HEK293T (cell line): ENCODE measurements around the gene CBFA2T3.

Experiments
- CTCF ChIA-PET: fragments of 350-600 bp; formaldehyde crosslinking; extraction: SDS; loops from one replicate; lab custom pipeline; 2021; ENCODE audit warnings: antibody characterized with exemption, inconsistent platforms; lab: Yijun Ruan, JAX
- POLR2A ChIA-PET: fragments of 350-600 bp; formaldehyde crosslinking; extraction: SDS; loops from one replicate; lab custom pipeline; 2020; ENCODE audit warnings: antibody characterized with exemption, inconsistent platforms; lab: Yijun Ruan, JAX
- DNase-seq: peaks from one replicate; pipeline ENCODE4 v3.0.0; 2012; ENCODE audit warnings: mixed read lengths; ENCODE audit errors: extremely low spot score
- ARNT ChIP-seq: fragments of 450-650 bp; IDR thresholded peaks from 2 replicates; pipeline ENCODE4 v1.6.1; 2017; ENCODE audit warnings: mild to moderate bottlenecking
- BHLHE40 ChIP-seq: fragments of 450-650 bp; IDR thresholded peaks from 2 replicates; pipeline ENCODE4 v1.6.1; 2016; ENCODE audit warnings: mild to moderate bottlenecking, moderate library complexity, borderline replicate concordance
- CTBP1 ChIP-seq: fragments of 450-650 bp; IDR thresholded peaks from 2 replicates; pipeline ENCODE4 v1.6.1; 2016; ENCODE audit warnings: borderline replicate concordance
- ELF4 ChIP-seq: fragments of 450-650 bp; IDR thresholded peaks from 2 replicates; pipeline ENCODE4 v1.6.1; 2017; ENCODE audit warnings: antibody characterized with exemption
- FOXA1 ChIP-seq: fragments of 450-650 bp; IDR thresholded peaks from 2 replicates; pipeline ENCODE4 v1.6.1; 2016; ENCODE audit warnings: mild to moderate bottlenecking
- FOXK2 ChIP-seq: fragments of 450-650 bp; IDR thresholded peaks from 2 replicates; pipeline ENCODE4 v1.6.1; 2016; ENCODE audit warnings: mild to moderate bottlenecking
- FOXM1 ChIP-seq: fragments of 450-650 bp; IDR thresholded peaks from 2 replicates; pipeline ENCODE4 v1.6.1; 2017; ENCODE audit warnings: mild to moderate bottlenecking, borderline replicate concordance
- HDGF ChIP-seq: fragments of 450-650 bp; IDR thresholded peaks from 2 replicates; pipeline ENCODE4 v1.6.1; 2017; ENCODE audit warnings: antibody characterized with exemption, borderline replicate concordance
- L3MBTL2 ChIP-seq: fragments of 450-650 bp; conservative IDR thresholded peaks from 2 replicates; pipeline ENCODE4 v1.6.1; 2016; ENCODE audit warnings: mild to moderate bottlenecking
- LEF1 ChIP-seq: fragments of 450-650 bp; IDR thresholded peaks from 2 replicates; pipeline ENCODE4 v1.6.1; 2017; ENCODE audit warnings: mild to moderate bottlenecking, borderline replicate concordance
- NFRKB ChIP-seq: fragments of 450-650 bp; IDR thresholded peaks from 2 replicates; pipeline ENCODE4 v1.6.1; 2016; ENCODE audit warnings: mild to moderate bottlenecking, moderate library complexity
- SP1 ChIP-seq: fragments of 450-650 bp; IDR thresholded peaks from 2 replicates; pipeline ENCODE4 v1.6.1; 2017
- SUZ12 ChIP-seq: fragments of 450-650 bp; IDR thresholded peaks from 2 replicates; pipeline ENCODE4 v1.6.1; 2016; ENCODE audit warnings: mild to moderate bottlenecking
- TARDBP ChIP-seq: fragments of 450-650 bp; IDR thresholded peaks from 2 replicates; pipeline ENCODE4 v1.6.1; 2016
- ZNF384 ChIP-seq: fragments of 450-650 bp; IDR thresholded peaks from 2 replicates; pipeline ENCODE4 v1.6.1; 2016
- TF ChIP-seq, protein P1 (sequence below): fragments of 450-650 bp; IDR thresholded peaks from 2 replicates; pipeline ENCODE4 v1.6.1; 2016

Gene CBFA2T3

DNA sequence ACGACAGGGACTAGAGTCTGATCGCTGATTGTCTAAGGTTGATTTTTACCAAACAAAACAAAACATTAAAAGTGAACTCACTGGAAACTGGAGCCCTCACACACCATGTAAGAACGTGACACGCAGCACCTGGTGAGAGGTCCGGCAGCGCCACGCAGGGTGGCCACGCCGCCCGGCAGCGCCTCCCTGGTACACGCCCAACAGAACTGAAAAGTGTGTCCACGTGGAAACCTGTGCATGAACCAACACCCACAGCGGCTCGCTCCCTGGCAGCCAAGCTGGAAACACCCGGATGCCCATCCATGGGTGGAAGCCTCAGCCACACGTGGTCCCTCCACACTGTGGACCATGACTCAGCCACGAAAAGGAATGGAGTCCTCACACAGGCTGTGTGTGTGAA lies 129.4 kb downstream of the CBFA2T3 start:
- DNase-seq, result no peak
- TF ChIP-seq ELF4 (no peak), HDGF (no peak)
- CTCF ChIA-PET, result no interaction called here
- POLR2A ChIA-PET, result interaction anchor here (2.0 kb wide), 1 partner anchor 9 kb away, joined by 5 read pairs; the partner anchor contains the start of genes GALNS and TRAPPC2L

DNA sequence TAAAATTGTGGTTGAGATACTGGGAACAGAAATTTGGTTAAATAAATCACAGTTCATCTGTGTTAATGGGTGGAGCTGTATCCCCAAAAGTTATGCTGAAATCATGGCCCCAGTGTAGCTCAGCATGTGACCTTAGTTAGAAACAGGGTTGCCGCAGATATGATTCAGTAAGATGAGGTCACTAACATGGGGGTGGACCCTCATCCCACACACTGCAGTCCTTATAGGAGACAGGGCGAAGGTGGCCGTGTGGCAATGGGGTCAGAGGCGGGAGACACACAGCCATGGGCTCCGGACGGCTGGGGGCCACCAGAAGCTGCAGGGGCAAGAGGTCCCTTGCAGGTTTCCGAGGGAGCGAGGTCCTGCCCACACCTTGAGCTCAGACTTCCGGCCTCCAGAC lies 130.9 kb downstream of the CBFA2T3 start:
- ChIA-PET POLR2A (interaction anchor here (2.0 kb wide), 1 partner anchor 11 kb away, joined by 5 read pairs; the partner anchor contains the start of genes GALNS and TRAPPC2L), CTCF (no interaction called here)
- no peak for DNase-seq
- TF ChIP-seq BHLHE40, result no peak
- no peak for TF ChIP-seq SP1
- no peak for TF ChIP-seq HDGF
- TF ChIP-seq LEF1, result no peak
- no peak for TF ChIP-seq L3MBTL2
- no peak for TF ChIP-seq ELF4
- no peak for TF ChIP-seq ARNT
- TF ChIP-seq TARDBP, result no peak
- TF ChIP-seq NFRKB, result no peak
- no peak for TF ChIP-seq FOXK2
- TF ChIP-seq ZNF384, result no peak

DNA sequence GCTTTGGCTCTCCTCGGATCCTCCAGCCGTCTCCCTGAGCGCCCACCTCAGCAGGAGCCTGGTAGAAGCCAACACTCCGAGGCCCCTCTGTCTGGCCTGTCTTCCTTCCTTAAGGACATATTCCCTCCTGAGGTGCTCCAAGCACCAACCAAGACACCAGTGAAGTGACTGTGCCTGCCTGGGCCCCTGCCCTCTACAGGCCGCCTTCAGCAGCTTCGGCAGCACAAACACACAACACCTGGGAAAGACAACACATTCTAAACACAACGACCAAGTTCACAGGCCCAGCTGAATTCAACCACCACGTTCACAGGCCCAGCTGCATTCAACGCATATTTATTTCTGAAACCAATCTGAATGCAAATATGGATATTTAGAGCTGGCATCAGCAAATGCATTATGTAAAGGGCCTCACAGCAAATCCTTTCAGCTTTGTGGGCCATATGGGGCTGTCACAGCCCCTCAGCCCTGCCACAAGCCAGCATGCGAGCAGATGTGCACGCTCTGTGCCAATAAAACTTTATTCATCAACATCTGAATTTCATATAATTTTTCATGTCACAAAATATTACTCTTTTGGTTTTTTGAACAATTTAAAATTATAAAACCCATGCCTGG lies 132.5 kb downstream of the CBFA2T3 start:
- ChIA-PET POLR2A (no interaction called here), CTCF (no interaction called here)
- DNase-seq, result no peak
- no peak for TF ChIP-seq FOXM1
- no peak for TF ChIP-seq SUZ12
- TF ChIP-seq BHLHE40, result no peak
- TF ChIP-seq LEF1, result no peak

DNA sequence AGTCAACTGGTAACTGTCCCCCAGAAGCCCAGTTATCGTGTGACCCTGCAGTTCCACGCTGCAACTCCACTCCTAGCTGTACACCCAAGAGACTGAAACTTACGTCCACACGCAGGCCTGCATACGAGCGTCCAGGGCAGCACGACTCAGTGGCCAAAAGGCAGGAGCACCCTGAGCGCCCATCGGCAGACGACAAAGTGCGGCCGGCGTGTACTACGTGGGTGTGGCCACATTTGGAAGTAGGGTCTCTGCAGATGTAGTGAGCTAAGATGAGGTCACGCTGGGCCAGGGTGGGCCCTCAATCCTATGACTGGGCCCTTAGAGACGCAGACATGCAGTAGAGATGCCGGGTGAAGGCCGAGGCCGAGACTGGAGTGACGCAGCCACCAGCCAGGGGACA lies 133.8 kb downstream of the CBFA2T3 start:
- TF ChIP-seq SUZ12, result no peak
- TF ChIP-seq ELF4, result no peak
- TF ChIP-seq FOXM1, result no peak
- ChIA-PET POLR2A (no interaction called here), CTCF (no interaction called here)
- no peak for DNase-seq

DNA sequence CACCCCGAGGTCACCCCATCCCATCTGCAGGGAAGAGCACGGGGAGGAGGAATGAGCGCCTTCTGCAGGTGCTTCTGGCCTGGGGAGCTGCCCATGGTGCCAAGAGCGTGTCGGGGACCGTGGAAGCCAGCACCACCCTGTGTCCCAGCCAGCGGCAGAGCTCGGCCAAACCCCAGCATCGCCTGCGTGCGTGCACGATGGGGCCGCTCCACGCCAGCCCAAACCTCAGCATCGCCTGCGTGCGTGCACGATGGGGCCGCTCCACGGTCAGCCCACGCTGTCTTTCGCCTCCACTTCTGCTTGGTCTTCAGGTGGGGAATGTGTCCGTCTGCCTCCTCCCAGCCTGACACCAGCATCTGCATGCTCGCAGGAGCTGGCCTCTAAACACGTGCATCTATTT lies 134.2 kb downstream of the CBFA2T3 start:
- ChIA-PET POLR2A (no interaction called here), CTCF (no interaction called here)
- DNase-seq, result no peak
- TF ChIP-seq BHLHE40, result no peak
- no peak for TF ChIP-seq FOXK2
- TF ChIP-seq FOXM1, result no peak
- TF ChIP-seq ARNT, result no peak
- TF ChIP-seq LEF1, result no peak
- no peak for TF ChIP-seq SP1
- TF ChIP-seq ZNF384, result no peak
- no peak for TF ChIP-seq HDGF
- no peak for TF ChIP-seq TARDBP

DNA sequence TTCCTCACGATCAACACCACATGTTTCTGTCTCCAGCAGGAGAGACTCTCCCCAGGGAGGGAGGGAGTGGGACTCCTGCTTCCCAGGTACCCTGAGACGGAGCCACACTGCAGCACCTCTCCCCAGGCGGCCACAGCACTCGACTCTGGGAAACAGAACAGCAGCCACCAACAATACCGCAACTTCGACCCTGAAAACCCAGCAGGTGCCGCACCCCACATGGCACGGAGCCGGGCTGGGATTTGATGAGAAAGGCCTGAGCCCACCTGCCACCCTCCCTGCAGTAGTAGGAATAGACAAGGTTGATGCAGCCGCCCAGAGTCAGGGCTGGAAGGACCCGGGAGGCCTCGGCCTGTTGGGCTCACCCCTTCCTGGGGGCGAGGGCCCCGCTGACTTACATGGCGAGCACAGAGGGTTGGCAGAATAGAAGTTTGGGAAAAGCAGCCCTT lies 134.7 kb downstream of the CBFA2T3 start:
- POLR2A ChIA-PET, result no interaction called here
- no peak for TF ChIP-seq NFRKB
- no peak for TF ChIP-seq FOXK2
- no peak for TF ChIP-seq SP1
- no peak for TF ChIP-seq ZNF384
- TF ChIP-seq ARNT, result no peak
- no peak for TF ChIP-seq FOXA1
- TF ChIP-seq HDGF, result no peak
- no peak for TF ChIP-seq TARDBP
- TF ChIP-seq LEF1, result no peak
- TF ChIP-seq L3MBTL2, result no peak
- TF ChIP-seq FOXM1, result no peak
- no peak for TF ChIP-seq ELF4
- no peak for TF ChIP-seq BHLHE40
- TF ChIP-seq, protein P1, sequence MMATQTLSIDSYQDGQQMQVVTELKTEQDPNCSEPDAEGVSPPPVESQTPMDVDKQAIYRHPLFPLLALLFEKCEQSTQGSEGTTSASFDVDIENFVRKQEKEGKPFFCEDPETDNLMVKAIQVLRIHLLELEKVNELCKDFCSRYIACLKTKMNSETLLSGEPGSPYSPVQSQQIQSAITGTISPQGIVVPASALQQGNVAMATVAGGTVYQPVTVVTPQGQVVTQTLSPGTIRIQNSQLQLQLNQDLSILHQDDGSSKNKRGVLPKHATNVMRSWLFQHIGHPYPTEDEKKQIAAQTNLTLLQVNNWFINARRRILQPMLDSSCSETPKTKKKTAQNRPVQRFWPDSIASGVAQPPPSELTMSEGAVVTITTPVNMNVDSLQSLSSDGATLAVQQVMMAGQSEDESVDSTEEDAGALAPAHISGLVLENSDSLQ, result no peak
- no peak for TF ChIP-seq SUZ12
- TF ChIP-seq CTBP1, result no peak
- DNase-seq, result no peak
- CTCF ChIA-PET, result no interaction called here

DNA sequence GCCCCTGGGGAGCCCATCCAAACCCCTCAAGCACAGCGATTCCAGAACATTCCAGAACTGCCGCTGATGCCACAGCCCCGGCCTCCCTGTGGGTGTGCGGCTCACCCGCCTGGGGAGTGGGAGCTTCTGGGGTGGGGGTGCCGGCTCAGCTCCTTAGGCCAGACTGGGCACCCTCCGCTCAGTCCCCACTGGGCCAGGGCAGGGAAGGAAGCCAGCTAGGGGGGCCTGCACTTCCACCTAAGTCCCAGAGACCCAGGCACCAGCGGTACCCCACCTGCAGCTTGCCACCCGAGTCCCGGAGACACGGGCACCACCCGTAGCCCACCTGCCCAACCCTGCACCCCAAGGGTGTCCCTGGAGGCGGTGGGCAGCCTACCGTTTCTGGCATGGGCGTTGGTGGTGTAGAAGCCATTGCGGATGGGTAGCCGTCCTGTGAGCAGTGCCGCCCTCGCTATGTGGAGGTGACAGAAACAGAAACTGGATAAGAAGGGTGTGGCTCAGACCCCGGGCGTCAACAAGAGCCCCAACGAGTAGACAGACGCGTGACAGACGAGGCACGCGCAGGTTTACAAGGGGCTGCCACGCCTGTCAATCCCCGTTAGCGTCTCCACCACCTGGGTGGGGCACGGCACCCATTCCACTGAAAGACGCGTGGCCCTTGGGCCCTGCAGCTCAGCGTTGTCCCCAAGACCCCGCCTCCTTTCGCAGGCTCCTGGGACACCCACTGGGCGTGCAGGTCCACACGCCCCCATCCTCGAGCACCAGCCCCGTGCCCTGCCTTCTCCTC lies 135.3 kb downstream of the CBFA2T3 start:
- ChIA-PET CTCF (no interaction called here), POLR2A (no interaction called here)

More for the DNA sequence above, 135.3 kb downstream of the CBFA2T3 start:
- TF ChIP-seq ELF4 (no peak), SP1 (no peak), FOXM1 (no peak), FOXK2 (no peak), FOXA1 (no peak), TARDBP (no peak), SUZ12 (no peak), ZNF384 (no peak), LEF1 (no peak), CTBP1 (no peak), ARNT (no peak), HDGF (no peak)
- DNase-seq, result no peak
